HG03064 (cell line): Measurements from ENCODE around the gene SEC61B.
A peak's percentile ranks its signal among the peaks of the same experiment; 100 is the strongest.

ENCODE experiments used
- ATAC-seq: cut with Tn5 transposase; IDR thresholded peaks from one replicate; pipeline ENCODE4 v1.9.1; 2021; ENCODE audit warnings: low read depth; ENCODE audit not compliant: unreplicated experiment

The SEC61B gene

GRCh38 chr9:99221621-99222415, at the start of gene SEC61B, which contains the start of gene ALG2:
Gene SEC61B (plus strand): TSS chr9:99222282. CDS start chr9:99222364, 82 bp downstream.
Gene ALG2 (minus strand): TSS chr9:99221942. CDS start chr9:99221894, 48 bp downstream.
- ATAC-seq = peak; percentile 94

GRCh38 chr9:99173570-99174504, 48.2 kb upstream of the SEC61B start:
- ATAC-seq = no peak

GRCh38 chr9:99176527-99177013, 45.5 kb upstream of the SEC61B start:
- ATAC-seq = no peak

GRCh38 chr9:99177576-99178366, 44.3 kb upstream of the SEC61B start:
- ATAC-seq = no peak

DNA sequence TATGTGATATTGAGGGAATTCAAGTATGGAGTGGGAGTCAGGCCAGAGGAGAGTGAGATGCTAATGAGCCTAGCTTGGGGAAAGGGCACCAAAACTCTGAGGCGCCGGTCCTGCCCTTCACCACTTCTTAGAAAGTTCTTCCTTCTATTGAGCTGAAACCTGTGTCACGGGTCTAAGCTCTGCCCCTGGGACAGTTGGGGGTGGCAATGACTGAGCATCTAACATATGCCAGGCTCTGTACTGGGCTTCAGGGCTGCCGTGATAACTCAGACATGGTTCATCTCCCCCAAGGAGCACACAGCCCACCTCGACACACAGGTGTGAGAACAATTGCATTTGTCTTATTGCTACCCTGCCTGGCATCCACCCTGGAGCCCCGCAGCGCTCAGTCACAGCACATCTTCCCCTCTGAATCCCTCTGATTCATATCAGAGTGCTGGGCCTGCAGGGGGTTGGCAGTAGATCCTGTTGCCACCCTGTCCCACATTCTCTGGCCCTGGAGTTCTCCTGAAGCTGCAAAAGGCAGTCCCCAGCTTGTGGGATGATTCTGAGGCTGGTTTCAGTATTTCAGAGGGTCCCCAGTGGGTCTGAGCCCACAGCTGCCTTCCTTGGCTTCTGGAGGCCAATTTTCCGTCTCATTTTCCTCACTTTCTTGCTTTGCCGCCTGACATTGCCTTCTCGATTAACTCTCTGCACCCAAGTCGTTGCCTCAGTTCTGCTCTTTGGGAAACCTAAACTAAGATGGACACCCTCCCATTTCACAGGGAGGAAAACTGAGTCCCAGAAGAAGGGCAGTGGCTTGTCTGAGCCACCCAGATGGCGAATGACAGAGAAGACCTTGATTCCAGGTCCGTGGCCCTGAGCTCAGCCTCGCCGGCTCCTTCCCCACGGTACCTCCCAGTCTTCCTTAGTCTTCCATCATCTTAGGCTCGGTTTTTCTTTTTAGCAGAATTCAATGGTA, 42.9 kb upstream of the SEC61B start:
- no peak for ATAC-seq

DNA sequence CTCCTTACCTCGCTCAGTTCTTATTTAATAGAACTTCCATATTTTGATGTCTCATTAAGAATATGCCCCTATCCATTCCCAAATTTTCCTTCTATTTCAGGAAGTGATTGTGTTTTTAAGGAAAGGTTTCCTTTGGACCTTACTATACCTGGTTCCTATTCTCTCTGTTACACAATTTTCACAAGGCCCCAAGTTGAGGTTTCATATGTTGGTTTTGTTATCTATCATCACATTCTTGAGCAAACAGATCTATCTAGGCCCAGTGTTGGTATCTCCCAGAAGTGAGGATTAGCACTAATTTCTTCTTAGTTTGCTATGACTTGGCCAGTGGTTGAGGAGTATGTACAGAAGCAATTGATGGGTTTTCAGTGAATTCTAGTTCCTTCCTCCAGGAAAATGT, 41.9 kb upstream of the SEC61B start:
- ATAC-seq = no peak

- ATAC-seq = no peak
Measured at GRCh38 chr9:99180662-99181061, 41.4 kb upstream of the SEC61B start.

GRCh38 chr9:99181206-99181605, 40.9 kb upstream of the SEC61B start:
- ATAC-seq = no peak

GRCh38 chr9:99181621-99182020, 40.5 kb upstream of the SEC61B start:
- peak; percentile 37 for ATAC-seq

DNA sequence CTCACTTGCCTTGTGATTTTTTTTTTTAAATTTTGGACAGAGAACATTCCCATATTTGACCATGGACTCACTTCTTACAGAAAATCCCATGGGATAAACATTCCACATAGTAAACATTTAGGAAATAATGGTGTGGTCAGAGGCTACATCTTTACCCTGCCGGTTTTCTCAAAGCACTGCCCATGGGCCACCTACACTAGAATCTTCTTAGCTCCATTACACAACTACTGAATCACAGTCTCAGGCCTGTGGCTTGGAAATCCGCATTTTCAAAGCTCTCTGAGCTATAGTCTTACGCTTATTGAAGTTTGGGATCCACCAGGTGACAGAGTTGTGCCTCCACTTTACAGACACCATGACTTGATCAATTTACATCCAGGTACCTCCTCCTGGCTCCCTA, 39.7 kb upstream of the SEC61B start:
- no peak for ATAC-seq

GRCh38 chr9:99183616-99184015, 38.5 kb upstream of the SEC61B start:
- ATAC-seq = no peak

DNA sequence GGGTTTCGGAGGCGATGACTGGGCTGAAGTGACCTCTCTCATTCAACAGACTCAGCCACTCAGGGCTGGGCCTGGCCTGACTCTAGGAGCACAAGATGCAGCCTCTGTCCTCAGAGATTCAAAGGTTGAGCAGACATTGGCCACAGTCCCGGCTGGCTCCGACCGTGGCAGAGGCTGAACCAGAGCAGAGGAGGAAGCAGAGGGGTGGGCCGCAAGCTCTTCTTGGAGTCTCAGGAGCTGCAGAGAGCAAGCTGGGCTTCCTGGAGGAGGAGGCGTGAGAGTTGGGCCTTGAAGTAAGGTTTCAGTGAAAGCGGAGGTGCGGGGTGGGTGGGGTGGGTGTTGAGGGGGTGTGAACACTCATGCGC, 38.0 kb upstream of the SEC61B start:
- no peak for ATAC-seq

- no peak for ATAC-seq
Measured at GRCh38 chr9:99184475-99185347, 37.4 kb upstream of the SEC61B start.

DNA sequence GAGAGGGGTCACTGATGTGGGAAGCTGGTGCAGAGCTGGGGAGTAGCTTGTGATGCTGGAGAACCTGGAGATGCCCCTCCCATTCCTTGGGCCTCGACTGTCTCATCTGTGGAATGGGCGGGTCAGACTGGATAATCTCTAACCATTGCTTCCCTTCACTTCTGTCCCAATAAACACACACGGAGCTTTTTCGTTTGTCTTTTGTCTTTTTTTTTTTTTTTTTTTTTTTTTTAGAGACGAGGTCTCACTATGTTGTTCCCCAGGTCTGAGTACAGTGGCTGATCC, 36.8 kb upstream of the SEC61B start:
- ATAC-seq = no peak

DNA sequence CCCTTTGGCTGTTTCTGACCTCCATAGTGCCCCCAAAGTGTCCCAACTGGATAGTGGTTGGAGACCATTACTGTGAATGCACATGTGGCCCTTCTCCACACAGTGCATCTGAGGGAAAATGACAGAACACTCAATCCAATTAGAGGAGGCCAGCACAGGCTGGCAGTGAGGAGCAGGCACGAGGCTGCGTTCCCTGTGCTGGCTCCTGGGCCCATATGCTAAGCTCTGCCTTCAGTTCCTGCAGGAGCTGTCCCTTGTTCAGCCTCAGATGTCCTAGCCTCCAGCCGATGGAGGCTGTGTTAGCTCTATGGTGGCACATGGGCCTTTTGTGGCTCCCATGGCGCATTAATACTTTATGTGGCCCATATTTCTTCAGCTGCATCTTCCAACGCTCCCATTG, 36.1 kb upstream of the SEC61B start:
- no peak for ATAC-seq

GRCh38 chr9:99187311-99187710, 34.8 kb upstream of the SEC61B start:
- no peak for ATAC-seq

GRCh38 chr9:99189186-99189585, 32.9 kb upstream of the SEC61B start:
- no peak for ATAC-seq

- no peak for ATAC-seq
Measured at GRCh38 chr9:99189887-99190596, 32.0 kb upstream of the SEC61B start.
